HG03571 (cell line): ENCODE results near the gene OR9Q1.
"Not testable (repeated sequence)": the region's sequence is repeated elsewhere in the genome, so short reads cannot be mapped to it uniquely, and the experiment has no call there.

ENCODE experiments used
- ATAC-seq: cut with Tn5 transposase; IDR thresholded peaks from one replicate; pipeline ENCODE4 v1.9.1; 2021; ENCODE audit not compliant: unreplicated experiment

OR9Q1 gene

GRCh38 chr11:58133309-58134076, 109.8 kb downstream of the OR9Q1 start:
- no peak for ATAC-seq

- no peak for ATAC-seq
Observed at GRCh38 chr11:58134151-58134550, 110.5 kb downstream of the OR9Q1 start.

- no peak for ATAC-seq
Observed at GRCh38 chr11:58135171-58135570, 111.5 kb downstream of the OR9Q1 start.

GRCh38 chr11:58142761-58143160, 119.1 kb downstream of the OR9Q1 start:
- no peak for ATAC-seq

GRCh38 chr11:58152781-58153180, 129.1 kb downstream of the OR9Q1 start:
- ATAC-seq, result no peak

- ATAC-seq, result no peak
Observed at GRCh38 chr11:58164389-58164788, 140.7 kb downstream of the OR9Q1 start.

GRCh38 chr11:58164990-58165389, 141.3 kb downstream of the OR9Q1 start:
- ATAC-seq, result no peak

- ATAC-seq, result no peak
Observed at GRCh38 chr11:58165504-58166106, 141.9 kb downstream of the OR9Q1 start.

- no peak for ATAC-seq
Observed at GRCh38 chr11:58177409-58178054, 153.9 kb downstream of the OR9Q1 start.

- ATAC-seq, result no peak
Observed at GRCh38 chr11:58178444-58178843, 154.8 kb downstream of the OR9Q1 start.

- ATAC-seq, result no peak
Observed at GRCh38 chr11:58179648-58180047, 156.0 kb downstream of the OR9Q1 start.

- ATAC-seq, result no peak
Observed at GRCh38 chr11:58186938-58187337, 163.3 kb downstream of the OR9Q1 start.

- ATAC-seq, result no peak
Observed at GRCh38 chr11:58188770-58189169, 165.1 kb downstream of the OR9Q1 start, which contains the start of gene OR9Q2. Gene OR9Q2, plus strand, starts transcription at chr11:58189070. Its CDS starts 1,421 bp downstream, at chr11:58190491.

GRCh38 chr11:58192229-58192628, 168.5 kb downstream of the OR9Q1 start:
- no peak for ATAC-seq

GRCh38 chr11:58193391-58193790, 169.7 kb downstream of the OR9Q1 start:
- ATAC-seq, result no peak

- ATAC-seq, result no peak
Observed at GRCh38 chr11:58195939-58196338, 172.3 kb downstream of the OR9Q1 start.

- ATAC-seq, result no peak
Observed at GRCh38 chr11:58199271-58199670, 175.6 kb downstream of the OR9Q1 start.

GRCh38 chr11:58204042-58204441, 180.4 kb downstream of the OR9Q1 start, which contains the start of gene OR1S2:
Gene OR1S2, minus strand, starts transcription at chr11:58204142. Its CDS starts 0 bp downstream, at chr11:58204142.
- ATAC-seq, result no peak

- not testable (repeated sequence) for ATAC-seq
Observed at GRCh38 chr11:58212420-58212819, 188.7 kb downstream of the OR9Q1 start, which contains the start of gene OR1S1. Gene OR1S1, plus strand, starts transcription at chr11:58212720.

- ATAC-seq, result no peak
Observed at GRCh38 chr11:58216476-58216875, 192.8 kb downstream of the OR9Q1 start.

GRCh38 chr11:58222721-58223120, 199.0 kb downstream of the OR9Q1 start:
- no peak for ATAC-seq
